NCI-H345 treated with DMSO at 0.1 percent for 48 hours (cell line): Measurements from ENCODE around the gene SLC13A2.
"Not testable (repeated sequence)": the region's sequence is repeated elsewhere in the genome, so short reads cannot be mapped to it uniquely, and the experiment has no call there.

Experiments used
- DNase-seq: peaks from one replicate; lab custom pipeline; 2025; ENCODE audit not compliant: unreplicated experiment; lab: John Stamatoyannopoulos, UW

The SLC13A2 gene

GRCh38 chr17:28513476-28513875 lies 40.0 kb downstream of the SLC13A2 start:
- no peak for DNase-seq

- DNase-seq: no peak
Observed at GRCh38 chr17:28514561-28515002, 41.1 kb downstream of the SLC13A2 start.

DNA sequence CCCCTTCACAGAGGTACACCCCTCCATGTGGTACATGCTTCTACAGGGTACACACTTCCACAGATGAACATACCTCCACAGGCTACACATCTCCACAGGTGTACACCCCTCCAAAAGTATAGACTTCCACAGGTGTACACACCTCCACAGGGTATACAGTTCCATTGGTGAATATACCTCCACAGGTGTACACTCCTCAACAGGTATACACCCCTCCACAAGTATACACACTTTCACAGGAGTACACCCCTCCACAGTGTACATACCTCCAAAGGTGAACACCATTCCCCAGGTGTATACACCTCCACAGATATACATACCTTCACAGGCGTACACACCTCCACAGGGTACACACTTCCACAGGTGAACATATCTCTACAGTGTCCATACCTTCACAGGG lies 42.1 kb downstream of the SLC13A2 start:
- no peak for DNase-seq

DNA sequence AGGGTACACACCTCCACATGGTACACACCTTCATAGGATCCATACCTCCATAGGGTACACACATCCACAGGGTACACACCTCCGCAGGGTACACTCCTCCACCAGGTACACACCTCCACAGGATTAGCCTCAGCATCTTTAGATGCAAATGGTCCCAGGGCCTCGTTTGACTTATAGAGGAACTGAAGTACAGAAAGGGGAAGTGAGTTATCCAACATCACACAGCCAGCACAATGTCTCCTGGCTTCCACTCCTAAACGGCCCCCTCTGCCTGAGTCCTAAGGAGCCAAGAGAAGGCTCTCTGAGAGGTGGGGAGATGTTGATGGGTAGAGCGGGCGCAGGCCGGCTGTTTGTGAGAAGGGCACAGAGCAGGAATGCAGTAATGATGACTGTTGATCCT lies 44.7 kb downstream of the SLC13A2 start:
- DNase-seq: no peak

GRCh38 chr17:28518578-28518977 lies 45.1 kb downstream of the SLC13A2 start:
- DNase-seq: no peak

DNA sequence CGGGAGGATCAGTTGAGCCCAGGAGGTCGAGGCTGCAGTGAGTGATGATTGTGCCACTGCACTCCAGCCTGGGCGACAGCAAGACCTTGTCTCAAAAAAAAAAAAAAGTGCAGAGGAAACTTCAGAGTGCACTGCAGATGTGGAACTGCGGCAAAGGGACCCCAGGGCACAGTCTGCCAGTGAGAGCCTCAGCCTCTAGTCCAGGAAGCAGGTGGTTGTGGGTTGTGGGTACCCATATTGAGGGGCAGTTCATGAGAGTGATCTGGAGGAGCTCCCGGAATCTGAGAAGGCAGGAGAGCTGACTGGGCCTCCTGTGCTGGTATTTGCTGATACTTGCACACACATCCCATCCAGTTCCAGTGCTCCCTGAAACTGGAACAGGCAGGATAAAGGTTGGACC lies 45.8 kb downstream of the SLC13A2 start:
- DNase-seq: no peak

DNA sequence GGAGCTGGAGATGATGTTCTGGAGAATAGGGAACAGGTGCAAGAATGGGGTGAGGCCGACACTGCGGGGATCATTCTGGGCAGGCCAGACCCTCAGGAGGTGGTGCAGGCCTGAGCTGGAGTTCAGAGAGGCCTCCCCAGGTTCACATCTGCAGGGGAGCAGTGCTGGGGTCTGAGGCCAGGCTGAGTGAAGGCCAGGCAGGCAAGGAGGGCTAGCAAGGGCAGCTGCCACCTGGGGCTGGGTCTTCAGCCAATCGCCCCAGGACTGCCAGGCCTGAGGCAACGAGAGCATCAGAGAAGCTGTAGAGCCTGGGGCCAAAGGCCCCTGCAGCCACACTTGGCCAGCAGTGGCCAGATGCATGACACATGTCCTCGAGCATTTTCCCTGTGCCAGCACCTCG lies 47.2 kb downstream of the SLC13A2 start:
- DNase-seq: no peak

DNA sequence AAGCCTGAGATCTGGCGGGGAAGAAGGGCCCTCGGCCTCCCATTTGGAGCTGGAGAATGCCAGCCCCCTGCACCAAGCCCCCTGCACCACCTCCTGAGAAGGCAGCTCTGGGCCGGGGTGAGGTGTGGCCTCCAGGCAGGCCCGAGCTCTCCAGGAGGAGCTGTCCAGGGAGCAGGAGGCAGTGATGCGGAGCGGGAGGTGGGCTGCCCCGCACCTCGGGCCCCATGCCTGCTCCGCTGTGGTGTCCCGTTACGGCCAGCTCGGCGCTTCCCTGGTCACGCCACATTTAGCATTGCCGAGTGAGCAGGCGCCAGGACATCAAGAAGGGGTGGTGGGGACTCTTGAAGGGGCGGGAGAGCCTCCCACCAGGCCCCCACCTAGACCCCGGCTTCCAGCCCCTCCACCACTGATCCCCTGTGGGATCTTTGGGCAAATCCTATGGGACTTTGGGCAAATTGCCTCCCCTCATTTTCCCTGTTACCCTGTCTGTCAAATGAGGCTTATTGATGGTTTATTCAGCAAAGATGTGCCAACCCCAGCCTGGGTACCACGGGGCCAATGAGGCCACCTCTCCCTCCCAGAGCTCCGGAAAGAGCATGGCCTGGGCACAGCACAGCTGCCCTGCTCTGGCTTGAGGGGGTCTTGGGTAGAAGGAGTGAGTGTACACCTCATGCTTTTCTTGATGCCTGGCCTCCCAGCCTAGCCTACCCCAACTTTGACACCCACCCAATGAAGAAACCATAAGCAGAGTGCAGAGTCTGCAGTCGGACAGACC lies 48.1 kb downstream of the SLC13A2 start:
- DNase-seq: no peak

DNA sequence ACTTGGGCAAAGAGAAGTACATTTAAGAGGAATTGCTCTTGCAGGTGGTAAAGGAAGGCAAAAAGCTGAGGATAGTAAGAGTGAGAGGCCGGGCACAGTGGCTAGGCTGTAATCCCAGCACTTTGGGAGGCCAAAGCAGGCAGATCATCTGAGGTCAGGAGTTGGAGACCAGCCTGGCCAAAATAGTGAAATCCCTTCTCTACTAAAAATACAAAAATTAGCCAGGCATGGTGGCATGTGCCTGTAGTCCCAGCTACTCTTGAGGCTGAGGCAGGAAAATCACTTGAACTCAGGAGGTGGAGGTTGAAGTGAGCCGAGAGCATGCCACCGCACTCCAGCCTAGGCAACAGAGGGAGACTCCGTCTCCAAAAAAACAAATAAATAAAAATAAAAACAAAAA lies 48.8 kb downstream of the SLC13A2 start:
- not testable (repeated sequence) for DNase-seq

DNA sequence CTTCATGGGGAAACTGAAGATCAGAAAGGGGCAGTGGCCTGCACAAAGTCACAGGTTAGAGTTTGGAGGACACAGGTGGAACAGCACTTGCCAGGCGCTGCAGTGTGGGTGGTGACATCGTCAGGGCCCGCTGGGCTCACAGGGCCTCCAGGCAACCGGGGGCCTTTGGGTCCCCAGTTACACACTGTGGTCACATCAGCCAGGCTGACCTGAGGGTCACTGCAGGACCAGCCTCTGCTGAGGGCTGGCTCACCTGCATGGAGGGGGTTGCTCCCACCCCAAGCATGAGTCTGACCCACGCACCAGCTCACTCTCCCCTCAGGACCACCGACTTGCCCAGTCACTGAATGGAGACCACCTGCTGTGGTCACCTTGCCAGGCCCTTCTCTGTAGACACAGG lies 49.7 kb downstream of the SLC13A2 start:
- no peak for DNase-seq

DNA sequence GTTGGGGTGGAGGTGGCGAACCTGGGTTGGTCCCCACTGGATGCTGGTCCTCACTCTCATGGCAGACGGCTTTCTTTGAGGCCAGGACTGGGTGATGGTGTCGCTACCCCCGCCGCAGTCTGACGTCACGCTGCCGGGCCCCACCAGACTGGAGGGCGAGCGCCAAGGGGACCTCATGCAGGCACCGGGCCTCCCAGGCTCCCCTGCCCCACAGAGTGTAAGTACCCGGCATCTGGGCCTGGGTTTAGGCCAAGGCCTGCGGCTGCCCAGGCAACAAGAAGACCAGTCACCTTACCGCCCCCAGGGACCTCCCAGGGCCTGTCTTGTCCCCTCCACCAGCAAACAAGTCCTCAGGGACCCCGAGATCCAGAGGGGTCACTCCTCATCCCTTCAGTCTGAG lies 50.4 kb downstream of the SLC13A2 start:
- no peak for DNase-seq

- no peak for DNase-seq
Observed at GRCh38 chr17:28524476-28525424, 51.3 kb downstream of the SLC13A2 start.

DNA sequence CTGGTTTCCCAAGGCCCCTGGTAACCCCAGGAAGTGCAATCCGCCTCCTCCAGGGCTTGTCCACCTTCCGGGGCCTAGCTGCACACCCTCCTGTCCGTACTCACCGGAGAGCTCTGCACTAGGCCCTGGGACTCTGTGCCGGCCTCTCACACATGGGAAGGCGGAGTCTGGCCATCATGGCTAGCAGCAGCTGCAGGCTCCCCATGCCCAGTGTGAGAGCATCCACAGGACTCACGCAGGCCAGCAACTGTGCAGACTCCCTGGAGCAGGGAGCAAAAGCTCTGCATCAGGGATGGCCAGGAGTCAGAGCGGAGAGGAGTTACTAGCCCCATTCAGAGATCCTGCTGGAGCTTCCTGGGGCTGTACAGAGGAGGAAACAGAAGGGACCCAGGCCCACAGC lies 52.9 kb downstream of the SLC13A2 start:
- DNase-seq: no peak

GRCh38 chr17:28527181-28527681 lies 53.8 kb downstream of the SLC13A2 start:
- DNase-seq: no peak

- no peak for DNase-seq
Observed at GRCh38 chr17:28527859-28528258, 54.4 kb downstream of the SLC13A2 start.

GRCh38 chr17:28528327-28529012 lies 55.0 kb downstream of the SLC13A2 start:
- no peak for DNase-seq

DNA sequence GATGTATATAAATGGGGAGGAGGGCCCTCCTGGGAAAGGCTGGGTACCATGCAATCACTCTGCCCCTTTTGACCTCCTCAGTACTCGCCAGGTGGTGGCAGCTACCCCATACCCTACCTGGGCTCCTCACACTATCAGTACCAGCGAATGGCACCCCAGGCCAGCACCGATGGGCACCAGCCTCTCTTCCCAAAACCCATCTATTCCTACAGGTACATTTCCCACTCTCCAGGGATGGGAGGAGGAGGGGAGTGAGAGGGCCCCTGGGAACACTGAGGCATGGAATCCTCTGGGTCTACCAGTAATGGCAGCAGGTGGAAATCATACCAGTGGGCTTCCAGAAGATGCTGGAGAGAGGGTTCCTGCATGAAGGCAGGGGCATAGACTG lies 55.6 kb downstream of the SLC13A2 start:
- DNase-seq: no peak

DNA sequence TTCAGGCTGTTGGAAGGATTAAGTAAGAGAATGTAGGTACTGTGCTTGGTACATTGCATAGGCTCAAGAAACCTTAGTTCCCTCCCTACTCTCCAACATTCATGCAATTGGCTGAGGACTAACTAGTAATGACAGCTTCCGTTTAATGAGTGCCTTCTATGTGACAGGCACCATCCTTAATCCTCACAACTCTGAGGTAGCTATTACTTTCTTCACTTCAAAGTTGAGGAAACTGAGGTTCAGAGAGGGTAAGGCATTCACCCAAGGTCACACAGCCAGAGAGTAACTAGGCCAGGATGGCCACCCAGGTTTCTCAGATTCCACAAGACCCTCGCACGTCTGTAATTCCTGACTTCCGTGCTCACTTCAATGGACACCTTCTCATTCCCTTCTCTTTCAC lies 56.8 kb downstream of the SLC13A2 start:
- DNase-seq: no peak

GRCh38 chr17:28530926-28531325 lies 57.5 kb downstream of the SLC13A2 start:
- no peak for DNase-seq

- DNase-seq: no peak
Observed at GRCh38 chr17:28532050-28532960, 58.9 kb downstream of the SLC13A2 start.
